ENCODE measurements around the gene DNAH8.

The DNAH8 gene

DNA sequence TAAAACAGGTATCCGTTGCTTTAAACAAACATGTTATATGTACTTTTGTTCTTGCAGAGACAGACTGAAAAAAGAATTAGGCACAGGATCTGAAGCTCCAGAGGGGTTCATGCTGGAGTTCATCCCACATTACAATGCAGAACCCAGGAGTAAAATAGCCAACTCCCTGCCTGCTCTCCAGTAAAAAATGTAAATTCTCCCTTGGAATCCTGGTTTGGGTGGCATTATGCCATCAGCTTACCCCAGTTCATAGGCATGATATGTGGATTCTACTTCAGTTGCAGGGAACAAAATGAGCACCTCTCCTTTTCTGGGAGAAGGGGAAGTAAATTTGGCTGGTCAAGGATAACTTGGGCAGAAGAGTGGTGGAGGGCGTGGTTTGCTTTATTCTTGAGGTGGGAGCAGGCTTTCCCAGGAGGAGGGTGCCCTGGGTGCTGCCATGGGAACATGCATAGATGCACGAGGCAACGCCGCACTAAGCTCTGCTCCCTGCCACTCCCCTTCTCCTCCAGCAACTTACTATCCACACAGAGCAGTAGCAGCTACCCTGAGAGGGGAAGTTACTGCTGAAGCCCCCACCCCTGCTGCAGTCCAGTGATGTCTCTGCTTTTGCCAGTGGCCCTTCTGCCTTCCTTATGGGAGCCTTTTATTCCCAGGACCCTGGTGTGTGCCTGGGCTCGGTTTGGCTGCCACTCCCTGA is 261.8 kb downstream of the DNAH8 start:
- no peak for DNase-seq

GRCh38 chr6:38978139-38978704 is 263.1 kb downstream of the DNAH8 start:
- no peak for DNase-seq

DNA sequence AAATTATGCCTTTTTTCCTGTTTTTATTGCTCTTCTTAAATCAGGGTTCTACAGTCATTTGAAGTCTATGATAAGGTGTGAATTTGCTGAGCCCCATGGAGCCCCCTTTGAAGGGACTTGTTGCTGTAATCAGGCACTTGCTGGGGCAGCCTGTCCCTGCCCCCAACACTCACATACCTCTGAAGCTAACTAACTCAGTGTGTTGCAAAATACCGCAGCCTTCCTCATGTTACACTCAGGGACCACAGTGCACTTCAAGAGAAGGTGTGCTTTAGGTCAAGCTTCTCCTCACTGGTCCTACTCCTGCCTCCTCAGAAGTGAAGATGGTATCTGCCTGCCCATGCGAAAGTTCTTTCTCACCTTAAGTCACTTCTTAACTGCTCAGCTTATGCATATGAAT is 267.4 kb downstream of the DNAH8 start:
- no peak for DNase-seq

DNA sequence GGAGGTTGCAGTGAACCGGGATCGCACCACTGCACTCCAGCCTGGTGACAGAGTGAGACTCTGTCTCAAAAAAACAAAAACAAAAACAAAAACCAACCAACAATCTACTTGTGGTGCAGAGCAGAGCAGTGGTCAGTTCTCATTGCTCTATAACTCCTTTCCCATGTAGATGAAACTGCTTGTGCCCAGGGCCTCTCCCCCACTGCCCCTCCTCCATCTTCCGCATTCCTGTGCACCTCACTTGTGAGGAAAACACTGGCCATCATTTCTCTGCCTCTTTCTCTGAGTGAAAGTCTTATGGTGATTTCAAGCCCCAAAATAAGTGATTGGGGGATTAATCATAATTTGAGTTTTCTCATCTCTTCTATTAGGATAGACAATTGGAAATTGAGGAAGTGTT is 269.6 kb downstream of the DNAH8 start:
- no peak for DNase-seq

DNA sequence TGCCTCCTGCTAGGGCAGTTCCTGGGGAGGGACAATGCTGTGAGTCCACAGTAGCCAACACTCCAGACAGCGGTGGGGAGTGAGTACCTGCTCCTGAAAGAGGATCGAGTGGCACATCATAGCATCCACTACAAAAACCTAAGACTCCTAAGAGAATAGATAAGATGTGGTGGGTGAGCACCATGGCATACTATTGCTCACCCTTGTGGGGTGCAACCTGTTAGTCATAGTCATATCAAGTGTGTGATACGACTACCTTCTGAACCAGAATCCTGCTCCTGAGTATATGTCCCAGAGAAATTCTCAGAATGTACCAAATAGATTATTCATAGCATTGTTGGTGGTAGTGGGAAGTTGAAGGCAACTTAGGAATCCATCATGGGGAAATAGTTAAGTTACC is 270.7 kb downstream of the DNAH8 start:
- no peak for DNase-seq

- peak in 1 of 2 donors; percentile 6 for DNase-seq
These were observed 272.4 kb downstream of the DNAH8 start for GRCh38 chr6:38987503-38987902.

GRCh38 chr6:38988736-38989449 is 273.8 kb downstream of the DNAH8 start:
- DNase-seq = no peak

GRCh38 chr6:38990475-38990874 is 275.4 kb downstream of the DNAH8 start:
- DNase-seq = no peak

DNA sequence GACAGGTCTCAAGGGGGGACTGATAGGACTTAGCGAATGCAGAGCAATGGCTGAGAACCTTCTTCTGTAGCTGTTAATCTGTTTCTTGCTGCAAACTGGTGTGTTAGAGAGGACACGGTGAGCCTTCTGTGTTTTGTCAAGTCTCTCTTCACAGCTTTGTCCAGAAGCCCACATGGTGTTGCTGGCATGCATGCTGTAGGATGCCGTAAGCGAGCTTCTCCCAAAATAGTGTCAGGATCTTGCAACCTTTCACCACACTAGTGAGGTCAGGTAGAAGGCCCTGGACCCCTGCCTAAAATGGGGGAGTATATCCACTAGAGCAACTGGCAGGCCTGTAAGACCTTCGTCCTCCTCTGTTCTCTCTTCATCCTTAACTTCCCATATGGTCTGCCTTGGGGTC is 281.6 kb downstream of the DNAH8 start:
- DNase-seq = no peak

DNA sequence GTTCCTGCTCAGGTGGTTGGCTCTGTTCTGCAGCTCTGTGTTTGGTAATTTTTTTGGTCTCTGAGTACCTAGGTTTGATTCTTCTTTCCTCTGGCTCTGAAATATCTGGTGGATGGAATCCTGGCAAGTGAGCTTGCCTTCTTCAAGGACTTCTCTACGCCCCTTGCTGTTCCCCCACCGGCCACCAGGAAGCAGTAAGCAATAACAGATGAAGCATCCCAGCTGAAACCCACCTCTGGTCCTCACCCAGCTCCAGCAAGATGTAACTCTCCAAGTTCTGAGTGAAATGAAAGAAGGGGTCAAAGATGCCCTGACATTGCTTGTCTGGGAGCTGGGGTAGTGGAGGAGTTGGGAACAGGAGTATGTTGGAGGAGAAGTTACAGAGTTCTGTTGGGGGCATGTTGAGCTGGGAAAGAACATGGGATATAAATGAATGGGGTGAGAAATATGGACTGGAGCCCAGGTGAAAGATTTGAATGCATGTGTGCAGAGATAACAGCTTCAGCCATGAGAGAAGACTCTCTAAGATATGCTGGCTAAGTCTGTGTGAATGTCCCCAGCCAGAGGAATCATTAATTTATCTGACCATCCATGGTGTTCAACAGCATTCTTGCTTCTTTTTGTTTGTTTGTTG is 282.1 kb downstream of the DNAH8 start:
- no peak for DNase-seq

GRCh38 chr6:39003072-39003471 is 288.0 kb downstream of the DNAH8 start:
- DNase-seq = no peak

- no peak for DNase-seq
These were observed 288.4 kb downstream of the DNAH8 start for GRCh38 chr6:39003492-39003891.

DNA sequence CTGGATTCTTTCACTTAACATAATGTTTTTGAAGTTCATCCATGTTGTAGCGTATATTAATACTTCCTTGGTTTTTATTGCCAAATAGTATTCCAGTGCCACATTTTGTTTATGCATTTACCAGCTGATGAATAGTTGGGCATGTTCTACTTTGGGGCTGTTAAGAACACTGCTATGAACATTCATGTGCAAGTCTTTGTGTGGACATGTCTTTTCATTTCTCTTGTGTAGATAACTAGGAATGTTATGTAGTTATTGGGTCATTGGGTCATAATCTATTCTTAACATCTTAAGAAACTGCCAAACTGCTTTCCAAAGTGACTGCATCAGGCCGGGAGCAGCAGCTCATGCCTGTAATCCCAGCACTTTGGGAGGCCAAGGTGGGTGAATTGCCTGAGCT is 289.7 kb downstream of the DNAH8 start:
- DNase-seq = no peak

GRCh38 chr6:39005774-39006173 is 290.7 kb downstream of the DNAH8 start:
- DNase-seq = no peak

DNA sequence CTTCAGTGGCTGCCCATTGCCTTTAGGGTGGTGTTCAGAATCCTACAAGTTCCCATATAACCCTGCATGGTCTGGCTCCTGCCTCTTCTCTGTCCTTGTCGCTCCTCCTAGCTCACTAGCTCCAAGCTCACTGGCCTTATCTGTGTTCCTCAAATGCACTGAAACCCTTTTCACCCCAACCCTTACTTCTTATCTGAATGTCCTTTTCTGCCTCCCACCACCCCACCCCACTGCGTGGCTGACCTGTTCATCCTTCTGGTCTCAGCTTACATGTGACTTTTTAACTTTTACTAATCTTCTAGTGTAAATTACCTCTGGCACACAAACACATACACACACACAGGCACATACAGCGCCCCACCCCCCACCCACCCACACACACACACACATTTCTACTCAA is 292.5 kb downstream of the DNAH8 start:
- no peak for DNase-seq

- DNase-seq = no peak
These were observed 293.6 kb downstream of the DNAH8 start for GRCh38 chr6:39008737-39009136.

- no peak for DNase-seq
These were observed 294.4 kb downstream of the DNAH8 start for GRCh38 chr6:39009476-39009875.

DNA sequence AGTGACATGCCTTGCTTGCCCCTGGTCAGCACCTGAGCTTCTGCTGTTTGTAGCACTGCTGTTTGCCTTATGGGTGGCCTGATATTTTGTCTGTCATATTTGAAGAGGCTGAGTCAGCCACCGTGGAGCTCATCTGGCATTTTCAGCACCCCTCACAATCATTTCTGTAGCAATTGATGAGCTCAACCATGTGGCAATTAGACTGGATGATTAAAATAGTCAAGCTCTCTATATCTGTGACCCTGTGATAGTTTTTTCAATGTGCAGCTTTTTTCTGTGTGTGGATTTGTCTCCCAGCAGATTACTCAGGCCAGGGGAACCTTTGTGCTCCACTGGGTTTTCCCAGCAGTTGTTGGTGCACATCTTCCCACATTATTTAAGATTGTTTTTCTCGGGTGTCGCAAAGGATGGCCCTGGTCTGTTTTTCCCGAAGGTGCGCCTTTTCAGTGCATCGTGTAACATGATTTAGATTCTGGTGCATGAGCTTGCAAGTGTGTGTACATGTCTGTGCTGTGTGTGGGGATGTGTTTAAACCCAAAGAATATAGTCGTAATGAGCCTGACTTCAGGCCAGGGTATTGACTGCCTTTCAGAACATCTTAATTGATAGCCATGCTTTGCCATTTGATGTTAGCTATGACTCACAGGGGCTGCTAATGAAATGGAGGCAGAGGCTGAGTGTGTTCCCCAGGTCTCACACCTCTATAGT is 301.9 kb downstream of the DNAH8 start:
- DNase-seq = no peak

DNA sequence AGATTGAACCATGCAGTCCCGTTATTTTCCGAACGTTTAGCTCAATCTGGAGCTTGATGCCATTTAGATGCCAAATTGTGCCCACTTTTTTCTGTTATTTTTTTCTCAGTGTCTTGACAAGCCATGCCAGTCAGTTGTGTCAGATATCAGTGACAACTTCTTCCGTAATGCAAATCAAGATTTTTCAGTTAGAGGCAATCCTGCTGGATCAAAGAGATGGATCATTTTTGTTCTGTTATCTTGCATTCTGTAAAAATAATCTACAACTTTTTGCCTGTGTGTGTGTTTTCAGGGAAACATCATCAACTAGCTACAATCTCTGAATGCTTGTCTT is 302.4 kb downstream of the DNAH8 start:
- no peak for DNase-seq

GRCh38 chr6:39018103-39018502 is 303.0 kb downstream of the DNAH8 start:
- DNase-seq = no peak

DNA sequence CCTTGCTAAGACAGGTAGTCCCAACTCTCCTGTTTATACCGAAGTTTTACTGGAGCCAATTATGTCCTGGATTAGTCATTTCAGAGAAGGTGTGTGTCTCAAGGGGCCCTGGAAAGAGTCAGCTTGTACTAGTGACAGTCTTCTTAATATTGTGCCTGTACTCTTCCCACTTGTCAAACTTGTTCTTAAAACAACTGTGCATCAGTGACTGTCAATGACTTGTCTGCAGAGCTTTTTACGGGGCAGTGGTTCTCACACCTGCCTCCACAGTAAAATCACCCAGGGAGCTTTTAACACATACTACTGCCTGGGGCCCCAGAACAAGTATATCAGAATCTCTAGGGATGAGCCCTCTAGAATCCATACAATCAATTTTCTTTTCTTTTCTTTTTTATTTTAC is 305.0 kb downstream of the DNAH8 start:
- no peak for DNase-seq

GRCh38 chr6:39021041-39021440 is 305.9 kb downstream of the DNAH8 start:
- DNase-seq = no peak

DNA sequence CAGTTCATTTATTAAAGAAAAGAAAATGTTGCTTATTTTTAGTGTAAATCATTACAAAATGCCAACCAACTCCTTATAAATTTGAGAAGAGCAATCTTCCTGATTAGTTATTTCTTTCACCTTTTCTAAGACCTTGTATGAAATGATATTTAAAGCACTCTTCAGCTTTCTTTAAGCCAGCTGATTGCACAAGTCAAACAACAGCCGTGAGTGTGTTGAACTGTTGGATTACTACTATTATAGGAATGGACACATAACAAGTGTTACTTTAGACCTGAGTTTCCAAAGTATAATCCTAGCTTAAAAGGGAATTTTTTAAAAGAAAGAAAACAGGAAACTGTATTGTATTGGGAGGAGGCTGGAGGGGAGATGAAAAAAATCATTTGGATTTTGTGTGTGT is 306.7 kb downstream of the DNAH8 start:
- no peak for DNase-seq

Measured in inflammatory macrophage treated with lipopolysaccharide for 1 hour (primary cell).